NK-92 (cell line): ENCODE results near the gene DDX51.

Experiments used
- DNase-seq: peaks from one replicate; lab custom pipeline; 2025; ENCODE audit not compliant: unreplicated experiment; lab: John Stamatoyannopoulos, UW

DDX51 gene

DNA sequence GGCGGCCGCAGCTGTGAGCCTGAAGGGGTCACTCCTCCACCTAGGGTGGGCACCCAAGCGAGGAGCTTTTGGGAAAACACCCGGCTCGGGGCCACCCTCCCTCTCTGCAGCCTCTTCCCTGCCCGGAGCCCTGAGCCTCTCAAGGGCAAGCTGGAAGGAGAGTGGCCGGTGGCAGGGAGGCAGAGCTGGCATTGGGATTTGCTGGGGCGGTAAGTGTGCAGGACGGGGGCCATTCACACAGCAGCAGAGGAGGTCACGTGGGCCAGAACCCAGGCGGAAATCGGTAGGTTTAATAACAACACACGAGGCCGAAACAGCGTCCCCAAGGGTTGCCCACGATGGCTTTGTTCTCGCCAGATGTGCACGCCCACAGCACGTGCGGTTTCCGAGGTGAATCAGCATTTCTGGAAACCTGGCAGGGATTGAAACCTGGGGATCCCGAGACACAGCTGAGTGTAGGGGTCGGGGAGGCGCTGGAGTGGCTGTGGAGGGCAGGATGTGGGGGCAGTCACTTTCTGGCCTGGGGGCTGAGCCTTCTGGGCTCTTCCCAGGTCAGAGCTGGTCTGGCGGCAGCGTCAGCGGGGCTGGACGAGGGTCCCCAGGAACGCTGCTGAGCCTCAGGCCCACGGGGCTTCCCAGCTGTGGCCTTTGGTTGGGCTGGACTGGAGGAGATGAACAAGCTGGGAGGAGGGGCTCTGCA is 23.6 kb upstream of the DDX51 start:
- no peak for DNase-seq

DNA sequence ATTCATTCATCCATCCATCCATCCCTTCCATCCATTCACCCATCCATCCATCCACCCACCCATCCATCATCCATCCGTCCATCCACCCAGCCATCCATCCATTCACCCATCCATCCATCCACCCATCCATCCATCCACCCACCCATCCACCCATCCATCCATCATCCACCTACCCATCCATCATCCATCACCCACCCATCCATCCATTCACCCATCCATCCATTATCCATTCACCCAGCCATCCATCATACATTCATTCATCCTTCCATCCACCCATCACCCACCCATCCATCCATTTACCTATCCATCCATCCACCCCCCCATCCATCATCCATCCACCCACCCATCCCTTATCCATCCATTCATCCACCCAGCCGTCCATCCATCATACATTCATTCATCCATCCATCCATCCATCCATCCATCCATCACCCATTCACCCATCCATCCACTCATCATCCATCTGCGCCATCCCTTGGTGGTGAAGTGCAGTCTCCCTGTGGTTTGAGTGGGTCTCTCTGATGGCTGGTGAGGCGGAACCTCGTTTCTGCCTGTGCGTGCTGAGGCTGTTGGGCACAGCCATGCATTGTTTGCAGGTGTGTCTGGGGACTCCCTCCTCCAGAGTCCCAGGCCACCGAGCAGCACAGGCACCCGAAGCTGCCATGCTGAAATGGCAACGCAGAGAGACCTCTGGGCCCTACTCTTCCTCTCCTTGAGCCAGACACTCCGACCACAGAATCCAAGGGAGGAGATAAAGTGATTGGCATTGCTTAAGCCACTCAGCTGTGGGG is 22.9 kb upstream of the DDX51 start:
- no peak for DNase-seq

DNA sequence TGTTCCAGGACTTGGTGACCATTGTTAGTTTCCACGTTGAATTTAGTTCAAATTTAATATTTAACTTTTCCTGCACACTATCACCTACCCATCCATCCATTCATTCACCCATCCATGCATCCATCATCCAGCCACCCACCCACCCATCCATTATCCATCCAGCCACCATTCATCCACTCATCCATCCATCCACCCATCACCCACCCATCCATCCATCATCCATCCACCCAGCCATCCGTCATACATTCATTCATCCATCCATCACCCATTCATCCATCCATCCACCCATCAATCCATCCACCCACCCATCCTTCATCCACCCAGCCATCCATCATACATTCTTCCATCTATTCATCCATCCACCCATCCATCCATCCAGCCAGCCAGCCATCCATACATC is 22.0 kb upstream of the DDX51 start:
- no peak for DNase-seq

DNA sequence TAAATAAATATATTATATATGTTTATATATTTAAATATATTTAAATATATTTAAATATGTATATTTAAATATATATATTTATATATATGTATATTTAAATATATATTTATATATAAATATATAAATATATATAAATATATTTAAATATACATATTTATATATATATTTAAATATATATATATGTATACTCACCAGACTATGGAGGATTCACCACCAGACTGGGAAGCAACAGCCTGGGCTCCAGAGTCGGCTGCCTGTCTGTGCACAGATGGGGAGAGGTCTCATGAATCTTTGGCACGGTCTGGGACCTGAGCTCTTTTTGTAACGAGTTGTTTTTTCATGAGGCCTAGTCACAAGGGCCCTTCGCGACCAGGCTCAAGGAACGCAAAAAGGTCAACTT is 21.5 kb upstream of the DDX51 start:
- no peak for DNase-seq

DNA sequence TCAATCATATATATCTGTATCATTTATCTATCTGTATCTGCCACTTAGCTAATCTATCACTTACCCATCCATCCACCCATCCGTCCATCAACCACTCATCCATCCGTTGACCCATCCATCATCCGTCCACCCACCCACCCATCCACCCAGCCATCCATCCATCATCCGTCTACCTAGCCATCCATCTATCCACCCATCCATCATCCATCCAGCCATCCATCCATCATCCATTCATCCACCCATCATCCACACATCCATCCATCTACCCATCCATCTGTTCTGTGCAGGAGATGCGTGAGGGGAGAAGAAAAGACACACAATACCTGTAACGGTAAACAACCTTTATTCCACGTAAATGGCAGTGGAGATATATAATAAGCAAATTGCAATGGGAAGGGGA is 20.3 kb upstream of the DDX51 start:
- no peak for DNase-seq

DNA sequence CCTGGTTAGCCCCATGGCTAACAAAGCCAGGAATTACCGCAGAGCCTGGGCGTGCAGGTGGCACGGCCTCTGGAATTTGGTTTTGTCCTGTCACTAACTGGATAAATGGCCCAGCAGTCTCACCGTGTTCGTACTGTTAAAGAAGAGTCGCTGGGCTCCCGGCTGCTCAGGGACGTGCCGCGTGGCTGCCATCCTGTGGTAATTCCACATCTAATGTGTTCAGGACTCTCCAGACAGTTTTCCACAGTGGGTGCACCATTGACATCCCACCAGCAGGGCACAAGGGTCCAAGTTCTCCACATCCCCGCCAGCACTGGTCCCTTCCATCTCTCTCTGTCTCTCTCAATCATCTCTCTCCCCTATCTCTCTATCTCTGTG is 19.8 kb upstream of the DDX51 start:
- no peak for DNase-seq

DNA sequence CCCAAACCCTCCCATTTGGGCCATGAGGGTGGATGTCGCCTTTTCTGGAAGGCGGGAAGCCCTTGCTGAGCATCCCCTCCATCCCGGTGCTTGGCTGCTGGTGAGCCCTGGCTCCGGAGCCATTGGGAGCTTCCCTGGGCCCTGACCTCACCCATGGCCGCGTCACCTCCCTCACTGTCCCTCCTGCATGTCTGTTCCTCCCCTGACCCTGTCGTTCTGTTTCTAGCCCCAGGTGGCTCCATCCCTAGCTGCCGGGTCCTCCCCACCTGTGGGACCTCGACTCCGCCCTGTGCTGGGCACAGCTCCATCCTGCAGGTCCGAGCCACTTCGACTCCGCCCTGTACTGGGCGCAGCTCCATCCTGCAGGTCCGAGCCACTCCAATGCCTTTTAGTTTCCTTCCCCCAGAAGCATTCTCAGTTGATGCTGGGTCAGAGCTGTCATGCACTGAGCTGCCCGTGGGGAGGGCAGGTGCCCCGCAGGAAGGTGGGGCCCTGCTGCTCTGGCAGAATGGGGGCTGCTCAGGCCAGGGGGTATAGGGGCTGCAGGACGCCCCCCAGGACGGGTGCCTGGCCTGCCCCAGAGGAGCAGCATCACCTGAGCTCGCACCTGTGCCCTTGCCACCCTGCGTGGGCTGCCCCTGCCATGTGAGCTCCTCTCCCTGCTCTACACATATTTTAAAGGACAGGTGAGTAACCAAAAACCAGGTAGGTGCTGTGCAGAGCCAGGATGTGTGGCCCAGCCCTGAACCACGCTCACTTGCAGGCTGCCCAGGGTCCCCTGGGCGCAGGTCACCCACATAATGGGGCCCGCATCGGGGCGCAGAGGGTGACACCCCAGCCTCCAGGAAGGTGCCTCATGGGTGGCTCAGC is 19.2 kb upstream of the DDX51 start:
- no peak for DNase-seq

DNA sequence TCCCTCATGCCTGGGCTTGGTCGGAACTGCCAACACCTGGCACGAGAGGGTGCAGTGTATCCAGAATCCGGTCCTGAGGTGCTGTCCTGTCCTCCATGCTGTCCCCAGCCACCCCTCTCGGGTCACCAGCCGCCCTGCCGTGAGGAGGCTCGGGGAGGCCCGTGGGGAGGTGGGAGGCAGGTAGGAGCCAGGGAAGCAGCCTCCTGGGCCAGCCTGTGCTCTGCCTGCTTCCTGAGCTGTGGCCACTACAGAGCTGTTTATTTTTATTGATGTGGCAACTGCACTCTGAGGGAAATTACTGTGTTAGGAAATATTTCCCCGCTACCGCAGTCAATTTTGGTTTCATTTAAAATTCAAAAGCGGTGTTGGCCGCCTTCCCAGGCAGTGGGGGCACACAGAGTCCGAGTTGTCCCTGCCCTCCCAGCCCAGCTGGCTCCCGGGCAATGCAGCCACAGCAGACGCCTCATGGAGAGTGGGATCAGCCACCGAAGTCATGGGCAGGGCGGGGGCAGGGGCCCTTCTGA is 18.5 kb upstream of the DDX51 start:
- no peak for DNase-seq

DNA sequence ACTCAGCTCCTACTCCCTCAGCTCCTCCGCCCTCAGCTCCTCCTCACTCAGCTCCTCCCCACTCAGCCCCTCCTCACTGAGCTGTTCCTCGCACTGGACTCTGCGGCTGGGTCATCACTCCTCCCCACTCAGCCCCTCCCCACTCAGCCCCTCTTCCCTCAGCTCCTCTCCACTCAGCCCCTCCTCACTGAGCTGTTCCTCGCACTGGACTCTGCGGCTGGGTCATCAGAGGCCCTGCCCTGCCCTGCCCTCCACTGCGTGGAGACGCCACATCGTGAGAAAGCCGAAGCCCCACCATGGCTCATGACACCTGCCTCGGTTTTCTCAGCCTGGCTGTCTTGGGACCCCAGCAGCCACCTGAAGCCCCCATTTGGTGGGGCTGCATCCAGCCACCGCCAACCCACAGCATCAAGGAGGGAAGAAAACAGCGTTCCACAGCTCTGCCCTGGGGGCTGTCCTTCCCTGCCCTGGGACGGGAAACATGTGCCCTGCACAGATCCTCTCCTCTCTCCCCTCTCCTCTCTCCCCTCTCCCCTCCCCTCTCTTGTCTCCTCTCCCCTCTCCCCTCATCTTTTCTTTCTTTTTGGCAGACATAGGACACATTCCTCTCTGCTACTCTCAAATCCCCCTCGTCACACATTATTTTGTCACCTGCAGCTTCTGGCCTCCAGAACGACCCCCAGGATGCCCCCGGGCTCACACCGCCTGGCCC is 17.8 kb upstream of the DDX51 start:
- DNase-seq, result no peak

DNA sequence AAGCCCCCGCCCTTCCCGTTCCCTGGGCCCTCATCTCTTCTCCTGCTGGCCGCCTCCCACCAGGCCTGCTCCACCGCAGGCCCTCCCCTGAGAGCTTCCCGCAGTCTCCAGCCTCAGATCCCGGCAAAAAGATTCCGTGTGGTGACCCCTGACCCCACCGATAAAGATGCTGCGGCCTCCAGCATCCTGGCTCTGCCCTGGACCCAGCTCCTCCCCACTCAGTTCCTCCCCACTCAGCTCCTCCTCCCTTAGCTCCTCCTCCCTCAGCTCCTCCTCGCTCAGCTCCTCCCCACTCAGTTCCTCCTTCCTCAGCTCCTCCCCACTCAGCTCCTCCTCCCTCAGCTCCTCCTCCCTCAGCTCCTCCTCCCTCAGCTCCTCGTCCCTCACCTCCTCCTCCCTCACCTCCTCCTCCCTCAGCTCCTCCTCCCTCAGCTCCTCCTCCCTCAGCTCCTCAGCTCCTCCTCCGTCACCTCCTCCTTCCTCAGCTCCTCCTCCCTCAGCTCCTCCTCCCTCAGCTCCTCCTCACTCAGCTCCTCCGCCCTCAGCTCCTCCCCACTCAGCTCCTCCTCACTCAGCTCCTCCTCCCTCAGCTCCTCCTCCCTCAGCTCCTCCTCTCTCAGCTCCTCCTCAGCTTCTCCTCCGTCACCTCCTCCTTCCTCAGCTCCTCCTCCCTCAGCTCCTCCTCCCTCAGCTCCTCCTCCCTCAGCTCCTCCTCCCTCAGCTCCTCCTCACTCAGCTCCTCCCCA is 17.1 kb upstream of the DDX51 start:
- DNase-seq, result no peak

DNA sequence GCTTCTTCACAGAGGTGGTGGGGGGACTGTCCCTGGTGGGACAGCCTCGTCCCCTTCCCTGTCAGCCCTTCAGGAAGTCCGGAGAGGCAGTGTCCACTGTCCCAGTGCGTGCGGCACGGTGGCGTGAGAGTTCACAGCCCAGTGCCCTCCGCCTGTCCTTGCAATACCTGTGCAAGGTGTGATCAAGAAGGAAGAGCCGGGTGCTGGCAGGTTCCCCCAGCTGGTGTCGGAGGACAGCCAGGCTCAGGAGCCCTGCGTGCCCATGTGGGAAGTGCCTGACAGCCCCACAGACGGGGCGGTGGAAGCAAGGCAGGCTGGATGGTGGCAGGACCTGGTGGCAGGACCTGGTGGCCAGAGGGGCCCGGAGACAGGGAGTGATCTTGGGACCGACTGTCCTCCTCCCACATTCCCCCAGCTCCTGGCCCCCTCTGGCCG is 16.5 kb upstream of the DDX51 start:
- DNase-seq, result no peak

DNA sequence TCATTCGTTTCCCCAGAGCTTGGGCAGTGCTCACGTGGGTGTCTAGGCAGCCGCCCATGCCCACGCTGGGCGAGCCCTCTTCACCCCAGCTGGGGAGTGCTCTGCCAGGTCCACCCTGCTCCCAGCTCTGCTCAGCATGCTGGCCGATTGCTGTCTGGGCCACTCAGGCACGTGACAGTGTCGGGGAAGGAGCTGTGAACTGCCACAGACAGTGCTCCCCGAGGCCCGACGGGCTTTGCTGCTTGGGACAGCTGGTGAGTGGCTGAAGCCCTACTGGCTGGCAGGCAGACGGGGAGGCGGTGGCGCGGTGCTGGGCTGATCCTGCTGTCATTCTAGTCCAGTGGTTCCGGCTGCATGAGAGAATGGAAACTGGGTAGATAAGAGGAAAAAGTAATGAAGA is 15.9 kb upstream of the DDX51 start:
- DNase-seq, result no peak

DNA sequence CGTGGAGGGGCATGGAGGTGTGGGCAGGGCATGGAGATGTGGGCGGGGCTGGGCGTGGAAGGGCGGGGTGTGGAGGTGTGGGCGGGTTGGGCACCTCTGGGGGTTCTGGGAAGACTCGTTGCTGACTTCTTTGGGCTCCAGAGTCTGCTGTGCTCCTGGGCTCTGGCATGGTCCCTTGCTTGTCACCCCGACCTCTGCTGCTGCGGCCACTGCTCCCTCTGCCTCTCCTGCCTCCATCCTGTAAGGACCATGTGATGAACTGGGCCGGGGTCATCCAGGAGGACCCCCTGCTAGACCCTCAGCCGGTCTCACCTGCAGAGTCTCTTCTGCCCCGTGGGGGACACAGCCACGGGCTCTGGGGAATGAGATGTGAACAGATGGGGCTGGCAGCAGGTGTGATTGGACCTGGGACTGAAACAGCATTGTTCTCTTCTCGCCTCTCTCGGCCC is 15.5 kb upstream of the DDX51 start:
- no peak for DNase-seq

DNA sequence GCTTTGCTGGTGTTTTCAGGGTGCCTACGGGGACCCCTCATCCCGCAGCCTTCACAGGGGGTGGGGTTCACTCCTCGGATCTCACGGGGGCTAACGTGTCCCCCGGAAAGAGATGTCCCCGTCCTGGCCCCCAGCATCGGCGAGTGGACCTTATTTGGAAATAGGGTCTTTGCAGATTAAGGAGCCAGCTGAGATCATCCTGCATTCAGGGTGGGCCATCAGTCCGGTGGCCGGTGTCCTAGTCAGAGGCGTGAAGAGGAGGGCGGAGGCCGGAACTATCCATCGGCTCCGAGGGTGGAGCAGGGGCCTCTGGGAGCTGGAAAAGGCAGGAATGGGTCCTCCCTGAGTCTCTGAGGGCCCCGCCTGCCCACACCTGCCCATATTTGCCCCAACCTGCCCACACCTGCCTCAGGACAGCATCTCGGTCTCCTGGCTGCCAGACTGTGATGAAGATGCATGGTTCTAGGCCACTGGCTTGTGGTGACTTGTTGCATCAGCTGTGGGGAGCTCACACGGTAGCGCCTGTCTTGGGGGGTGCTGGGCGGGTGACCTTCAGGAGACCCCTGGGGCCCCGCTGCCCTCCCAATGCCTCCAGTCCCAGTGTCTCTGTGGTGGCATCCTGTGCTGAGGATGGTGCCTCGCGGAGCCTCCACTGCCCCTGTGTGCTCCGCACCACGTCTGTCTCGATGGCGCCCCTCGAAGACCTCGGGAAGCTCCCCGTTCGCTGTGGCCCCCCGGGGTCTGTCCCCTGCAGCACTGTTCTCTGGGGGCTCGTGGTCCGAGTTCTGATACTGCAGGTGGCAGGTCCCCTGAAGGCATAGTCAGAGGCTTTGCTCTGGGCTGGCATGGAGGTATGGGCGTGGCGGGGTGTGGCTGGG is 14.8 kb upstream of the DDX51 start:
- no peak for DNase-seq

DNA sequence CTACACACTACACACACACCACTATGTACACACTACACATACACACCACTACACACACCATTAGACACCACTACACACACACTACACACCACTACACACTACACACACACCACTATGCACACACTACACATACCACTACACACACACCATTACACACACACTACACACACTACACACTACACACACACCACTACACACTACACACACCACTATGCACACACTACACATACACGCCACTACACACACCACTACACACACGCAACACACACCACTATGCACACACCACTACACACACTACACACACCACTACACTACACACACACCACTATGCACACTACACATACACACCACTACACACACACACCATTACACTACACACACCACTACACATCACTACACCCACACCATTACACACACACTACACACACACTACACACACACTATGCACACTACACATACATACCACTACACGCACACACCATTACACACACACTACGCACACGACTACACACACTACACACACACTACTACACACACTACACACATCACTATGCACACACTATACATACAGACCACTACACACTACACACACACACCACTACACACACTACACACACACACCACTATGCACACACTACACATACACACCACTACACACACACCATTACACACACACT is 13.8 kb upstream of the DDX51 start:
- no peak for DNase-seq

DNA sequence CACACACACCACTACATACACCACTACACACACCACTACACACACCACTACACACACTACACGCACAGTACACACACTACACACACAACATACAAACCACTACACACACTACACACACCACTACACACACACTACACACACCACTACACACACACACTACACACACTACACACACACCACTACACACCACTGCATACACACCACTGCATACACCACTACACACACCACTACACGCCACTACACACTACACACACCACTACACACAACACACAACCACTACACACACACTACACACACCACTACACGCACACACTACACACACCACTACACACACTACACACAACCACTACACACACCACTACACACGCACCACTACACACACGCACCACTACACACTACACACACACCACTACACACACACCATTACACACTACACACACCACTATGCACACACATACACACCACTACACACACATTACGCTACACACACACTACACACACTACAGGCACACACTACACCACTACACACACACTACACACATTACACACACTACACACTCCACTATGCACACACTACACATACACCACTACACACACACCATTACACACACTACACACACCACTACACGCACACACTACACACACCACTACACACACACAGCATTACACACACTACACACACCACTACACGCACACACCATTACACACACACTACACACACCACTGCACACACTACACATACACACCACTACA is 12.6 kb upstream of the DDX51 start:
- no peak for DNase-seq

DNA sequence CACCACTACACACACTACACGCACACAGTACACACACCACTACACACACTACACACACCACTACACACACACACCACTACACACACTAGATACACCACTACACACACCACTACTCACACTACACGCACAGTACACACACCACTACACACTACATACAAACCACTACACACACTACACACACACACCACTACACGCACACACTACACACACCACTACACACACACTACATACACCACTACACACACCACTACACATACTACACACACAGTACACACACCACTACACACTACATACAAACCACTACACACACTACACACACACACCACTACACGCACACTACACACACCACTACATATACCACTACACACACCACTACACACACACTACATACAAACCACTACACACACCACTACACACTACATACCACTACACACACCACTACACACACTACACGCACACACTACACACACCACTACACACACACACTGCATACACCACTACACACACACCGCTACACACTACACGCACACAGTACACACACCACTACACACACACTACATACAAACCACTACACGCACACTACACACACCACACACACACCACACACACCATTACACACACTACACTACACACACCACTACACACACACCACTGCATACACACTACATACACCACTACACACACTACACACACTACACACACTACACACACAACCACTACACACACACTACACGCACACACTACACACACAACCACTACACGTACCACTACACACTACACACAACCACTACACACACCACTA is 11.9 kb upstream of the DDX51 start:
- DNase-seq, result no peak
